Naive thymus-derived CD4-positive, alpha-beta T cell (primary cell): ENCODE results near the gene SYCE3. TPM values are rescaled to one million over a fixed set of nuclear protein-coding genes. Genes with fewer than 3 reads are reported as not detected.
"Not testable (repeated sequence)": the region's sequence is repeated elsewhere in the genome, so short reads cannot be mapped to it uniquely, and the experiment has no call there.

Experiments used
- ATAC-seq: fragments of 150-1000 bp; cut with Tn5 transposase; 2 replicates; pipeline ENCODE4 v1.10.0; 2021; ENCODE audit warnings: mild to moderate bottlenecking, moderate library complexity
- CTCF ChIA-PET: fragments of 350-600 bp; sonication (Branson Sonifier 250); formaldehyde crosslinking; loops from one replicate; lab custom pipeline; 2021; ENCODE audit warnings: antibody characterized with exemption; lab: Charles Lee
- POLR2A ChIA-PET: fragments of 350-600 bp; sonication (Branson Sonifier 250); formaldehyde crosslinking; loops from one replicate; lab custom pipeline; 2021; ENCODE audit warnings: antibody characterized with exemption, inconsistent platforms; lab: Charles Lee
- DNase-seq, 9 donors: peaks; one replicate each; pipeline versions ENCODE4 v3.0.0 to v3.0.0-alpha.2; 2020 to 2022; ENCODE audit warnings: mixed read lengths in 1 of 9
- H3K27ac ChIP-seq: one replicate; pipeline ENCODE4 v1.7.0; 2013; ENCODE audit warnings: mild to moderate bottlenecking, low read depth, low read length, moderate library complexity
- H3K27me3 ChIP-seq, 2 donors: one replicate each; pipeline ENCODE4 v1.7.0; 2013; ENCODE audit warnings: low read length in 2 of 2, mild to moderate bottlenecking in 2 of 2, moderate library complexity in 2 of 2; ENCODE audit not compliant: control insufficient read depth in 2 of 2, insufficient read depth in 2 of 2
- H3K36me3 ChIP-seq, 3 experiments: 1 replicate in 2 of 3; 2 replicates in 1 of 3; pipeline ENCODE4 v1.7.0; 2013; ENCODE audit warnings: low read length in 3 of 3, mild to moderate bottlenecking in 3 of 3, moderate library complexity in 1 of 3; ENCODE audit not compliant: insufficient read depth in 3 of 3, control insufficient read depth in 2 of 3
- H3K4me1 ChIP-seq, 2 donors: one replicate each; pipeline ENCODE4 v1.7.0; 2013; ENCODE audit warnings: low read length in 2 of 2, mild to moderate bottlenecking in 2 of 2, moderate library complexity in 1 of 2; ENCODE audit not compliant: control insufficient read depth in 2 of 2, insufficient read depth in 2 of 2
- H3K4me3 ChIP-seq: 2 replicates; pipeline ENCODE4 v1.7.0; 2013; ENCODE audit warnings: mild to moderate bottlenecking, low read length
- H3K9me3 ChIP-seq, 3 experiments: 1 replicate in 2 of 3; 2 replicates in 1 of 3; pipeline ENCODE4 v1.7.0; 2013; ENCODE audit warnings: low read length in 3 of 3; ENCODE audit not compliant: control insufficient read depth in 2 of 3
- H3K27ac Mint-ChIP-seq, 9 donors: one replicate each; pipeline ENCODE4 v1.8.0; 2020 to 2022; ENCODE audit warnings: mixed read lengths in 9 of 9, mild to moderate bottlenecking in 8 of 9, moderate library complexity in 5 of 9, inconsistent platforms in 2 of 9
- H3K27me3 Mint-ChIP-seq, 5 donors: one replicate each; pipeline ENCODE4 v1.8.0; 2021 to 2022; ENCODE audit warnings: mixed read lengths in 5 of 5, mild to moderate bottlenecking in 1 of 5
- H3K36me3 Mint-ChIP-seq, 5 donors: one replicate each; pipeline ENCODE4 v1.8.0; 2020 to 2022; ENCODE audit warnings: mixed read lengths in 5 of 5, mild to moderate bottlenecking in 3 of 5, inconsistent platforms in 1 of 5
- H3K4me1 Mint-ChIP-seq, 7 donors: one replicate each; pipeline ENCODE4 v1.8.0; 2020 to 2022; ENCODE audit warnings: mixed read lengths in 7 of 7, mild to moderate bottlenecking in 3 of 7, inconsistent platforms in 1 of 7
- H3K4me3 Mint-ChIP-seq, 10 donors: one replicate each; pipeline ENCODE4 v1.8.0; 2020 to 2022; ENCODE audit warnings: mild to moderate bottlenecking in 10 of 10, mixed read lengths in 10 of 10, moderate library complexity in 6 of 10, inconsistent platforms in 2 of 10
- H3K9me3 Mint-ChIP-seq, 11 donors: one replicate each; pipeline ENCODE4 v1.8.0; 2020 to 2022; ENCODE audit warnings: mixed read lengths in 11 of 11, mild to moderate bottlenecking in 4 of 11, inconsistent platforms in 1 of 11, moderate library complexity in 1 of 11
- intact Hi-C, 2 donors: fragments of 100-400 bp; cut with micrococcal nuclease; formaldehyde crosslinking; loops; one replicate each; pipeline ENCODE4 v1.15.1; 2023
- polyA plus RNA-seq, 2 donors: library from polyadenylated mRNA; unstranded; fragments of 300-500 nt; fragmentation: Illumina TruSeq; gene quantifications; one replicate each; pipeline ENCODE4 v1.2.3, GENCODE V29; 2021
- total RNA-seq, 6 experiments: library from RNA in 5 of 6; stranded (reverse) in 5 of 6; gene quantifications; 1 replicate in 5 of 6; 2 replicates in 1 of 6; pipeline ENCODE4 v1.2.3 and lab custom pipeline; 2021 to 2026

Gene SYCE3
- total and polyA plus RNA-seq, 7 experiments from 2014 or later: not detected

- Mint-ChIP-seq H3K27ac (peak overlapping the region in 7 of 9 donors; percentile 2 to 100 (median 85)), H3K4me3 (peak overlapping the region in 3 of 10 donors; percentile 24 to 96 (median 25)), H3K4me1 (peaks cover 7 to 49% (median 28%) of the 10 kb centered on the region in 7 donors)
- not testable (repeated sequence) for H3K9me3 ChIP-seq, H3K4me3 ChIP-seq, H3K36me3 ChIP-seq, H3K9me3 Mint-ChIP-seq, H3K36me3 Mint-ChIP-seq, H3K27ac ChIP-seq, DNase-seq, H3K27me3 ChIP-seq, H3K27me3 Mint-ChIP-seq, ATAC-seq
- CTCF ChIA-PET: interaction anchor here (1.4 to 3.7 kb wide), 2 partner anchors 8 to 14 kb away, joined by 3 to 20 read pairs; partner anchors contain the start of gene SCO2
- POLR2A ChIA-PET: interaction anchor here (1.9 kb wide), 1 partner anchor 8 kb away, joined by 8 read pairs; the partner anchor contains the start of gene SCO2
- H3K4me1 ChIP-seq: peaks cover 11 to 12% of the 10 kb centered on the region in 2 donors
- intact Hi-C loops: loop anchor here in 1 of 2 donors (10.0 kb wide), 1 partner anchor 569 kb away; the partner anchor contains the start of gene PIM3
Observed at GRCh38 chr22:50533856-50534711, 28.6 kb downstream of the SYCE3 start.

GRCh38 chr22:50532824-50533796 is 29.6 kb downstream of the SYCE3 start:
- Mint-ChIP-seq H3K4me3 (peak overlapping the region; percentile 23 to 96 (median 68)), H3K27ac (peak overlapping the region in 6 of 9 donors; percentile 51 to 100 (median 86)), H3K4me1 (peaks cover 5 to 54% (median 22%) of the 10 kb centered on the region in 7 donors), H3K27me3 (peaks cover 0 to 5% (median 0%) of the 10 kb centered on the region in 5 donors), H3K9me3 (no peaks in the 10 kb centered on the region), H3K36me3 (peaks cover 0 to 15% (median 0%) of the 10 kb centered on the region in 5 donors)
- POLR2A ChIA-PET: interaction anchor here (2.0 to 2.4 kb wide), 2 partner anchors 30 to 88 kb away, joined by 9 to 10 read pairs; partner anchors contain the start of gene SYCE3
- no peak overlapping the region for H3K27ac ChIP-seq
- no peaks in the 10 kb centered on the region for H3K27me3 ChIP-seq
- no peaks in the 10 kb centered on the region for H3K36me3 ChIP-seq
- no peaks in the 10 kb centered on the region for H3K9me3 ChIP-seq
- peaks cover 4 to 7% of the 10 kb centered on the region in 2 donors for H3K4me1 ChIP-seq
- H3K4me3 ChIP-seq: no peak overlapping the region
- CTCF ChIA-PET: interaction anchor here (1.2 kb wide), 1 partner anchor 30 kb away, joined by 4 read pairs; the partner anchor contains the start of gene SYCE3
- DNase-seq (no peak), ATAC-seq (no peak)
- intact Hi-C loops: loop anchor here in 1 of 2 donors (10.0 kb wide), 1 partner anchor 568 kb away; the partner anchor contains the start of gene PIM3

DNA sequence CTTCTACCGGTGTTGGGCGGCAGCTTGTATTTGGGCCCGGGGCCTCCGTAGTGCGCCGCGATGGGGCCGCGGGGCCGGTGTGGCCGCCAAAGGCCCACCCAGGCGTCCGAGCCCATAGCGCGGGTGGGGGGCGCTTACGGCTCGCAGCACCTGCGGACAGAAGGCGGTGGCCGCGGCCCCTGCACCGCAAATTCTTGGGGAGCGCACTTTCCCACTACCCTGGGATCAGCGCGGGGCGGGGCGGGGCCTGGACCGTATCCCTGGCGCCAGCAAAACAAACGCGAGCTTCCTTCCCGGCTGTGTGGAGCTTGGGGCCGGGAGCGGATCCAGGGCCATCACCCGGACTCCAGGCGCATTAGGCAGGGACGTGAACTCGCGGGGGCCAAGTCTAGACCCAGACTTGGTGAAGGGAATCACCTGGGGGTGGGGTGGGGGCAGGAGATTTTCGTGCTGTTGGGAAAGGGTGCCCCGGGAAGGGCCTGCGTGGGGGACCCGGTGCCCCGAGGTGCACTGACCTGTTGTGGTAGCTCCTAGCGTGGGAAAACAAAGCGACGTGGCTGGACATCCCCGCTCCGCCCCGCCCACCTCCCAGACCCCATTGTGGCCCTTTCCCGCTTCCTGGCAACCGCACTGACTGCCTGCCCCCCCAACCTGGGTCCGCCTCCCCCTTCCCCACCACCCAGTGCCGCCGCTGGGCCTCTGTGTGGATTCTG is 30.6 kb downstream of the SYCE3 start:
- CTCF ChIA-PET: interaction anchor here (1.2 kb wide), 1 partner anchor 31 kb away, joined by 4 read pairs; the partner anchor contains the start of gene SYCE3
- Mint-ChIP-seq H3K9me3 (no peaks in the 10 kb centered on the region), H3K36me3 (peaks cover 0 to 18% (median 0%) of the 10 kb centered on the region in 5 donors), H3K27me3 (peaks cover 0 to 5% (median 0%) of the 10 kb centered on the region in 5 donors), H3K27ac (peak overlapping the region in 6 of 9 donors; percentile 28 to 100 (median 86)), H3K4me1 (peaks cover 0 to 54% (median 25%) of the 10 kb centered on the region in 7 donors), H3K4me3 (peak overlapping the region; percentile 39 to 96 (median 85))
- Histone ChIP-seq H3K4me1 (peaks cover 0 to 7% of the 10 kb centered on the region in 2 donors), H3K27ac (peak overlapping the region; percentile 84), H3K27me3 (no peaks in the 10 kb centered on the region), H3K4me3 (peak overlapping the region; percentile 86), H3K36me3 (no peaks in the 10 kb centered on the region), H3K9me3 (no peaks in the 10 kb centered on the region)
- peak in 1 of 9 donors; percentile 54 for DNase-seq
- intact Hi-C loops: loop anchor here (1.0 to 10.0 kb wide), 6 partner anchors 7 to 567 kb away; partner anchors contain the start of genes SYCE3 (in 2 of the 2), KLHDC7B (in 1 of the 2) and PIM3 (in 1 of the 2)
- POLR2A ChIA-PET: interaction anchor here (1.0 to 2.4 kb wide), 5 partner anchors 8 to 89 kb away, joined by 7 to 16 read pairs (median 9); partner anchors contain the start of genes CHKB and SYCE3
- no peak for ATAC-seq

DNA sequence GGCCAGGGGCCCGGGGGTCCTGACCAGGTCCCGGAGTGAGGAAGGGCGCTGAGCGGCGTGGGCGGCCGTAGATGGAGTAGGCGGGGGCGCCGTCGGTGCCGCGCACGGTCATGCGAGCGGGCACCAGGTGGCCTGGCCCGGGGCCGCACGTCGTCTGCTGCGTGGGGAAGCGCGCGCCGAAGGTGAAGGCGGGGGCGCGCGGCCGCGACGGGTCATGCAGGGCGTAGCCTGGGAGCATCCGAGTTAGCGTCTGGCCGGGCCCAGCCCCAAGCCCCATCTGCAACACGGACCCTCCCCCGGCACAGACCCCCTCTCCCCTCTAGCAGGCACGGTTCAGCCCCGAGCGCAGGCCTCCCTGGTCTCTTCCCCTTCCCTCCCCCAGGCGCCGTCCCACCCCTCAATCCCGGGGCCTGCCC is 31.2 kb downstream of the SYCE3 start:
- ATAC-seq: peak; percentile 64
- Mint-ChIP-seq H3K9me3 (no peaks in the 10 kb centered on the region), H3K4me3 (peak overlapping the region; percentile 80 to 96 (median 87)), H3K27me3 (peaks cover 0 to 5% (median 0%) of the 10 kb centered on the region in 5 donors), H3K27ac (peak overlapping the region in 7 of 9 donors; percentile 84 to 100 (median 92)), H3K36me3 (peaks cover 0 to 23% (median 0%) of the 10 kb centered on the region in 5 donors), H3K4me1 (peaks cover 0 to 54% (median 30%) of the 10 kb centered on the region in 7 donors)
- ChIA-PET POLR2A (interaction anchor here (1.0 to 2.4 kb wide), 5 partner anchors 8 to 89 kb away, joined by 7 to 16 read pairs (median 9); partner anchors contain the start of genes CHKB and SYCE3), CTCF (interaction anchor here (1.2 kb wide), 1 partner anchor 31 kb away, joined by 4 read pairs; the partner anchor contains the start of gene SYCE3)
- no peaks in the 10 kb centered on the region for H3K9me3 ChIP-seq
- peak overlapping the region; percentile 86 for H3K4me3 ChIP-seq
- H3K27me3 ChIP-seq: no peaks in the 10 kb centered on the region
- DNase-seq: peak in 4 of 9 donors; percentile 27 to 82 (median 44)
- peak overlapping the region; percentile 84 for H3K27ac ChIP-seq
- H3K4me1 ChIP-seq: peaks cover 3 to 12% of the 10 kb centered on the region in 2 donors
- intact Hi-C loops: loop anchor here (1.0 to 10.0 kb wide), 6 partner anchors 8 to 567 kb away; partner anchors contain the start of genes SYCE3 (in 2 of the 2), KLHDC7B (in 1 of the 2) and PIM3 (in 1 of the 2)
- no peaks in the 10 kb centered on the region for H3K36me3 ChIP-seq

DNA sequence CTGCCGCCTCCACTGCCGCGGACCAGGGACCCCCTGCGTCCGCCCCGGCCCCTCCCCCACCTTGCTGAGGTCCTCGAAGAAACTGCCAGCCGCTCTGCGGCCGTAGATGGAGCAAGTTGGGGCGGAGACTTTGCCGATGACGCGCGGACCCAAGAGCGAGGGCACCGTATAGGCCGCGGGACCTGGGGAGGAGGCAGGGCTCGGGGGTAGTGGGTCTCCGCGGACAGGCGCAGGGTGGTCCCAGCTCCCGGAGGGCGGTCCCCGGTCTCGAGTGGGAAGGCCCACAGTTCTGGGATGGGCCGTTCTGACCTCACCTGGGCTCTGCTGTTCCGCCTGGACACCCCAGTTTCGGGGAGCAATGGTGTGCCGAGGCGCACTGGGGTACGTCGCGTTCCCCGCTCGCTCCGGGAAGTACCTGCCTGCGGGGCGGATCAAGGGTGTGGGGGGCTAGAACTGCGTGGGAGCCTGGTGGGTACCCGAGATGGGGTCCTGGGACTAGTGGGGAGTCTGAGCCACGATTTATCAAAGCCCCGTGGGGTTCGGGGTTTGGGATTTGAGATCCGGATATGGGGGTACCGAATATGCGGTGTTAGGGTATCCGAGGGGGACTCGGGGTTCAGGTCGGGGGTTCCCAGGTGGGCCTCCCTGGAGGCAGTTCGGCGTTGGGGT is 31.7 kb downstream of the SYCE3 start:
- peak overlapping the region; percentile 86 for H3K4me3 ChIP-seq
- intact Hi-C loops: loop anchor here (1.0 to 10.0 kb wide), 7 partner anchors 8 to 566 kb away; partner anchors contain the start of genes SYCE3 (in 2 of the 2), KLHDC7B (in 1 of the 2), NCAPH2 (in 1 of the 2) and PIM3 (in 1 of the 2)
- Mint-ChIP-seq H3K4me3 (peak overlapping the region; percentile 80 to 96 (median 87)), H3K36me3 (peaks cover 0 to 23% (median 0%) of the 10 kb centered on the region in 5 donors), H3K9me3 (no peaks in the 10 kb centered on the region), H3K4me1 (peaks cover 0 to 49% (median 30%) of the 10 kb centered on the region in 7 donors), H3K27me3 (peaks cover 0 to 5% (median 0%) of the 10 kb centered on the region in 5 donors), H3K27ac (peak overlapping the region; percentile 67 to 100 (median 90))
- DNase-seq (peak in 7 of 9 donors; percentile 46 to 85 (median 57)), ATAC-seq (peak; percentile 60)
- H3K36me3 ChIP-seq: no peaks in the 10 kb centered on the region
- peak overlapping the region; percentile 84 for H3K27ac ChIP-seq
- no peaks in the 10 kb centered on the region for H3K9me3 ChIP-seq
- POLR2A ChIA-PET: interaction anchor here (0.6 to 2.4 kb wide), 5 partner anchors 9 to 90 kb away, joined by 5 to 16 read pairs (median 9); partner anchors contain the start of gene SYCE3
- peaks cover 5 to 14% of the 10 kb centered on the region in 2 donors for H3K4me1 ChIP-seq
- CTCF ChIA-PET: no interaction called here
- H3K27me3 ChIP-seq: no peaks in the 10 kb centered on the region
